ENCODE results near the gene MDH1B.

MDH1B gene

GRCh38 chr2:206693399-206694137 lies 71.6 kb downstream of the MDH1B start:
- peak; percentile 67 for DNase-seq

DNA sequence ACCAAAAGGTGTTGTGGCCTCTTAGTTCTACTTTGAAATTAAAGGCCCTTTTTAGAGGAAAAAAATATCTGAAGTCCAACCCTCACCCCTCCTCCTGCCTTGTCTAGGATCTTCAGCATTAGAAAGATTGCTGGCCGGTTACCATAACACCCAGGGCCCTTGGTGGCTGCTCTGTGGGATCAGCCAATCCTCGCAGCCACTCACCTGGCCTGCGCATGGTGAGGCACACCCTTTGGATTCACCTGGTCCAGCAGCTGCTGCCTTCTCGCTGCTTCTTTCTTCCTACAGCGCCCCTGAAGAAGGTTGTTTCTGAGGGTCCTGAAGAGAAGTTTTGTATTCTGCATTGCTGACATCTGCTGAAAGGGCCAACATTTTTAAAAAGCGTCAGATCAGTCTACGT lies 72.2 kb downstream of the MDH1B start:
- DNase-seq: no peak

DNA sequence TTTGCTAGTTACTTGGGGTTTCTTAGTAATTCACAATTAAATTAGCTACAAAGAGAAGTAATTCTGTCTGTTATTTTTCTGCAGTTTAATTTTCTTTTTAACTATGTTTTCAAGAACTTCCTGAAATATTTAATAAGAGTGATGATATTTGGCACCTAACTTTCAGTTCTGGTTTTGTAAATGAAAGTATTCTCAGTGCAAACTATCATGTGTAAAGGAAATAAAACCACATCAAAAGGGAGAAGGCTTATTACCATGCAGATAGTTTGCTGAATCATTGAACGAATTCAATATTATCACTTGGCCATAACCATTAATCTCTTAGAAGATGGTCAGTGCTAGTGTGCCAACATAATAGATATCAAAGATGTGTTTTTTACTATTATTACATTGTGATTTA lies 76.1 kb downstream of the MDH1B start:
- no peak for DNase-seq

DNA sequence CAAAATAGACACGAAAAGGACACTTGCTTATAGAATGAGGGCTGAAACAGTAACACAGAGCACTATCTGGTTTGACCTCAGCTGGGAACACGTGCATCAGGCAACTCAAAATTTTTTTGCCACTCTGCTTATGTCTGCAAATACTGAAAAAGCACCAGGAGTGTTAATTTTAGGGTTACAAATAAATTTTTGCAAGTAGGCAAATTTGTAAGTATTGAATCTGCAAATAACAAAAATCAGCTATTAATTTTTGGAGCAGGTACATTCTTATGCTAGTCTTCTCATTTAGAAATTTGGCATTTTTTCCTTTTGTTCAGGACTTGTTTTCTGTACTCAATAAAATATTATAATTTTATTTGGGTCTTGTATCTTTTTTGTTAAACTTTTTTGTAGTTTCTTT lies 76.7 kb downstream of the MDH1B start:
- DNase-seq: no peak
